GM18951 (cell line): ENCODE data around the gene SYCN.
"Not testable (repeated sequence)": the region's sequence is repeated elsewhere in the genome, so short reads cannot be mapped to it uniquely, and the experiment has no call there.

Experiments used
- POLR2A ChIP-seq: IDR thresholded peaks from 4 replicates; pipeline ENCODE4 v1.6.1; 2011; ENCODE audit warnings: mild to moderate bottlenecking; ENCODE audit not compliant: insufficient read length, insufficient read depth; ENCODE audit errors: extremely low read depth
- in situ Hi-C: fragments of 300-500 bp; cut with MboI; formaldehyde crosslinking; loops from one replicate; pipeline ENCODE4 v1.12.0; 2022; ENCODE audit warnings: low sequenced_read_pairs, mixed read lengths, inconsistent platforms; ENCODE audit not compliant: unreplicated experiment

The SYCN gene

GRCh38 chr19:39203372-39204341 is at the start of gene SYCN:
Gene SYCN (minus strand): TSS chr19:39204263. CDS start chr19:39204254, 9 bp downstream.
- in situ Hi-C loops = no loop called here
- TF ChIP-seq POLR2A = no peak

GRCh38 chr19:39253374-39254149 is 49.5 kb upstream of the SYCN start:
- TF ChIP-seq POLR2A = no peak
- in situ Hi-C loops = no loop called here

- in situ Hi-C loops = no loop called here
- TF ChIP-seq POLR2A = no peak
Observed at GRCh38 chr19:39252458-39252857, 48.4 kb upstream of the SYCN start.

- TF ChIP-seq POLR2A = no peak
- in situ Hi-C loops = no loop called here
Observed at GRCh38 chr19:39251846-39252245, 47.8 kb upstream of the SYCN start.

GRCh38 chr19:39251081-39251480 is 47.0 kb upstream of the SYCN start:
- TF ChIP-seq POLR2A = no peak
- in situ Hi-C loops = no loop called here

GRCh38 chr19:39248806-39249205 is 44.7 kb upstream of the SYCN start, which contains the start of gene IFNL4:
Gene IFNL4 (minus strand): TSS chr19:39248856.
- in situ Hi-C loops = no loop called here
- TF ChIP-seq POLR2A = no peak

GRCh38 chr19:39247701-39248664 is 43.9 kb upstream of the SYCN start:
- in situ Hi-C loops = no loop called here
- no peak for TF ChIP-seq POLR2A

GRCh38 chr19:39246951-39247669 is 43.0 kb upstream of the SYCN start:
- in situ Hi-C loops = no loop called here
- TF ChIP-seq POLR2A = no peak

- in situ Hi-C loops = not testable (repeated sequence)
Observed at GRCh38 chr19:39245166-39245565, 41.1 kb upstream of the SYCN start.

GRCh38 chr19:39244410-39245100 is 40.5 kb upstream of the SYCN start, which contains the start of gene IFNL3:
Gene IFNL3 (minus strand): TSS chr19:39245006. CDS start chr19:39244967, 39 bp downstream.
- in situ Hi-C loops = not testable (repeated sequence)

GRCh38 chr19:39243741-39244140 is 39.7 kb upstream of the SYCN start:
- in situ Hi-C loops = not testable (repeated sequence)

- in situ Hi-C loops = no loop called here
- no peak for TF ChIP-seq POLR2A
Observed at GRCh38 chr19:39240421-39240820, 36.4 kb upstream of the SYCN start.
